H1 (cell line): ENCODE data around the gene MAP3K10. TPM values are rescaled to one million over a fixed set of nuclear protein-coding genes. Genes with fewer than 3 reads are reported as not detected.
"Not testable (repeated sequence)": the region's sequence is repeated elsewhere in the genome, so short reads cannot be mapped to it uniquely, and the experiment has no call there.

Experiments used
- CTCF ChIA-PET: fragments of 300-600 bp; sonication (Branson Sonifier 250); formaldehyde crosslinking; loops from one replicate; lab custom pipeline; 2021; ENCODE audit not compliant: partially characterized antibody; lab: Charles Lee
- POLR2A ChIA-PET: fragments of 300-600 bp; sonication (Branson Sonifier 250); formaldehyde crosslinking; loops from one replicate; lab custom pipeline; 2021; ENCODE audit warnings: inconsistent platforms; ENCODE audit not compliant: partially characterized antibody; lab: Charles Lee
- DNase-seq, 2 experiments: peaks; one replicate each; pipeline versions ENCODE4 v3.0.0 to v3.0.0-alpha.2; 2010 to 2022; ENCODE audit warnings: low spot score in 2 of 2, low read depth in 1 of 2, mixed read lengths in 1 of 2
- FAIRE-seq: peaks from 2 replicates; lab custom pipeline; 2011; peaks lifted over from hg19 to GRCh38; lab: Jason Lieb, UNC
- H2AFZ ChIP-seq: 2 replicates; pipeline ENCODE4 v1.8.1; 2012; ENCODE audit warnings: low read length, inconsistent platforms
- H2AK5ac ChIP-seq: 2 replicates; pipeline ENCODE4 v1.6.1; 2013; ENCODE audit warnings: low read depth, low read length
- H2BK120ac ChIP-seq: replicated peaks from 2 replicates; pipeline ENCODE3; 2013; ENCODE audit warnings: low read depth, low read length, inconsistent platforms
- H2BK12ac ChIP-seq: 2 replicates; pipeline ENCODE4 v1.6.1; 2013; ENCODE audit warnings: low read depth, low read length
- H2BK15ac ChIP-seq: 2 replicates; pipeline ENCODE4 v1.6.1; 2013; ENCODE audit warnings: low read length
- H2BK20ac ChIP-seq: 2 replicates; pipeline ENCODE4 v1.6.1; 2013; ENCODE audit warnings: low read length
- H2BK5ac ChIP-seq: 2 replicates; pipeline ENCODE4 v1.6.1; 2013; ENCODE audit warnings: low read depth, low read length
- H3K14ac ChIP-seq: 2 replicates; pipeline ENCODE4 v1.6.1; 2013; ENCODE audit warnings: inconsistent platforms; ENCODE audit not compliant: insufficient read length
- H3K18ac ChIP-seq: 2 replicates; pipeline ENCODE4 v1.6.1; 2013; ENCODE audit warnings: low read length; ENCODE audit errors: extremely low read depth
- H3K23ac ChIP-seq: 2 replicates; pipeline ENCODE4 v1.6.1; 2013; ENCODE audit warnings: inconsistent platforms; ENCODE audit not compliant: insufficient read length
- H3K23me2 ChIP-seq: 2 replicates; pipeline ENCODE4 v1.6.1; 2013; ENCODE audit warnings: low read depth, low read length
- H3K27ac ChIP-seq: 2 replicates; pipeline ENCODE4 v1.6.1; 2011; ENCODE audit warnings: low read depth, low read length, inconsistent platforms
- H3K27me3 ChIP-seq, 4 experiments: replicated peaks in 1 of 4; 1 replicate in 1 of 4; 2 replicates in 3 of 4; pipeline versions ENCODE4 v1.6.1 to v1.8.1; 2011 to 2013; ENCODE audit warnings: low read length in 3 of 4, mild to moderate bottlenecking in 3 of 4, inconsistent platforms in 2 of 4, mixed read lengths in 2 of 4, moderate library complexity in 1 of 4; ENCODE audit not compliant: control insufficient read depth in 3 of 4, insufficient read depth in 3 of 4; ENCODE audit errors: extremely low read depth in 1 of 4
- H3K36me3 ChIP-seq, 4 experiments: 2 replicates each; pipeline versions ENCODE4 v1.6.1 to v1.8.1; 2011 to 2013; ENCODE audit warnings: mild to moderate bottlenecking in 4 of 4, low read length in 3 of 4, moderate library complexity in 2 of 4, control low read depth in 1 of 4, inconsistent platforms in 1 of 4; ENCODE audit not compliant: insufficient read depth in 4 of 4, control insufficient read depth in 2 of 4
- H3K4ac ChIP-seq: replicated peaks from 2 replicates; pipeline ENCODE3; 2013; ENCODE audit warnings: low read length, low read depth, mixed read lengths, inconsistent platforms; ENCODE audit not compliant: insufficient read length
- H3K4me1 ChIP-seq, 4 experiments: replicated peaks in 1 of 4; 1 replicate in 1 of 4; 2 replicates in 3 of 4; pipeline versions ENCODE4 v1.6.1 to v1.8.1; 2011 to 2013; ENCODE audit warnings: low read length in 3 of 4, inconsistent platforms in 2 of 4, mixed read lengths in 1 of 4; ENCODE audit not compliant: insufficient read depth in 4 of 4, control insufficient read depth in 3 of 4
- H3K4me2 ChIP-seq, 2 experiments: 2 replicates each; pipeline versions ENCODE4 v1.6.1 to v1.8.1; 2011 to 2013; ENCODE audit warnings: low read depth in 2 of 2, low read length in 2 of 2, control low read depth in 1 of 2, inconsistent platforms in 1 of 2, mild to moderate bottlenecking in 1 of 2; ENCODE audit not compliant: insufficient read depth in 1 of 2
- H3K4me3 ChIP-seq, 4 experiments: fragments of 200-600, 300-600 bp in 1 of 4; sonication (generic), shearing (Covaris generic), sonication (Bioruptor Twin) in 1 of 4; 2 replicates each; pipeline versions ENCODE4 v1.5.1 to v1.8.1; 2011 to 2016; ENCODE audit warnings: low read length in 4 of 4, low read depth in 3 of 4, control low read depth in 2 of 4, inconsistent platforms in 2 of 4, mild to moderate bottlenecking in 2 of 4, mixed read lengths in 1 of 4, moderate library complexity in 1 of 4; ENCODE audit not compliant: insufficient read depth in 2 of 4; ENCODE audit errors: extremely low read depth in 1 of 4
- H3K56ac ChIP-seq: replicated peaks from 2 replicates; pipeline ENCODE3; 2013; ENCODE audit warnings: low read depth, mild to moderate bottlenecking, mixed read lengths, low read length, inconsistent platforms; ENCODE audit not compliant: insufficient read length
- H3K79me1 ChIP-seq: 2 replicates; pipeline ENCODE4 v1.6.1; 2013; ENCODE audit warnings: low read depth, low read length, control low read depth
- H3K79me2 ChIP-seq, 2 experiments: 2 replicates each; pipeline versions ENCODE4 v1.6.1 to v1.8.1; 2012 to 2013; ENCODE audit warnings: low read length in 2 of 2, mild to moderate bottlenecking in 2 of 2, inconsistent platforms in 1 of 2; ENCODE audit not compliant: insufficient read depth in 2 of 2, control insufficient read depth in 1 of 2
- H3K9ac ChIP-seq, 4 experiments: replicated peaks in 1 of 4; 1 replicate in 1 of 4; 2 replicates in 3 of 4; pipeline versions ENCODE4 v1.6.1 to v1.8.1; 2011 to 2013; ENCODE audit warnings: low read depth in 3 of 4, low read length in 3 of 4, control low read depth in 2 of 4, mild to moderate bottlenecking in 2 of 4, moderate library complexity in 2 of 4, inconsistent platforms in 1 of 4; ENCODE audit errors: extremely low read depth in 1 of 4
- H3K9me3 ChIP-seq, 2 experiments: 2 replicates each; pipeline versions ENCODE4 v1.6.1 to v1.8.1; 2012 to 2013; ENCODE audit warnings: mild to moderate bottlenecking in 2 of 2, moderate library complexity in 2 of 2, control low read depth in 1 of 2, inconsistent platforms in 1 of 2, low read depth in 1 of 2, low read length in 1 of 2, mixed read lengths in 1 of 2; ENCODE audit not compliant: insufficient read depth in 2 of 2
- H4K20me1 ChIP-seq, 2 experiments: replicated peaks in 1 of 2; 2 replicates each; pipeline versions ENCODE3 to v1.8.1; 2011 to 2013; ENCODE audit warnings: inconsistent platforms in 2 of 2, low read length in 2 of 2, mild to moderate bottlenecking in 1 of 2; ENCODE audit not compliant: insufficient read depth in 2 of 2, control insufficient read depth in 1 of 2
- H4K5ac ChIP-seq: 2 replicates; pipeline ENCODE4 v1.6.1; 2013; ENCODE audit warnings: low read length, low read depth, mixed read lengths, inconsistent platforms; ENCODE audit not compliant: insufficient read length
- H4K8ac ChIP-seq: 2 replicates; pipeline ENCODE4 v1.8.0; 2013; ENCODE audit warnings: mild to moderate bottlenecking, moderate library complexity, low read length, inconsistent platforms; ENCODE audit not compliant: insufficient read depth; ENCODE audit errors: extremely low read depth
- H4K91ac ChIP-seq: replicated peaks from 2 replicates; pipeline ENCODE3; 2013; ENCODE audit warnings: low read length, mixed read lengths, inconsistent platforms; ENCODE audit not compliant: insufficient read length
- WGBS, 2 experiments: shearing (Covaris generic) in 1 of 2; methylation state at CpG; one replicate each; pipeline versions ENCODE4 v1.1.6 to v1.1.7; 2013 to 2015; ENCODE audit warnings: low lambda C conversion rate in 2 of 2, mixed read lengths in 2 of 2, inconsistent platforms in 1 of 2, low coverage in 1 of 2, missing lambda C conversion rate in 1 of 2; ENCODE audit not compliant: insufficient replicate concordance in 2 of 2, insufficient coverage in 1 of 2, insufficient read length in 1 of 2; ENCODE audit errors: extremely low coverage in 1 of 2, missing lambda C conversion rate in 1 of 2; 5-methylcytosine and 5-hydroxymethylcytosine counted together
- polyA plus RNA-seq, 7 experiments: library from polyadenylated mRNA; depleted of rRNA in 3 of 7; stranded (reverse) in 5 of 7; unstranded in 2 of 7; fragments of >200 nt in 5 of 7; fragments of 200-250 nt in 2 of 7; gene quantifications; 1 replicate in 5 of 7; 2 replicates in 1 of 7; 4 replicates in 1 of 7; pipeline versions ENCODE4 v1.2.1 to v1.2.3, GENCODE V29; 2011 to 2013; ENCODE audit warnings: missing spikeins in 2 of 7, mixed read lengths in 2 of 7
- total RNA-seq: library from RNA; stranded (reverse); fragmentation: NEBNext Ultra II Directional; extraction: Animal tissue kit (Norgen Biotek cat#: 25700); gene quantifications from 2 replicates; pipeline ENCODE4 v1.2.1, GENCODE V29; 2021

MAP3K10 gene
- total and polyA plus RNA-seq, 2 of the 8 experiments (the other 6 are each of a cell fraction or from before 2014, with no cell fraction given), result 4.9 to 15.9 TPM

GRCh38 chr19:40145749-40146029, 45.5 kb upstream of the MAP3K10 start:
- H3K79me2 ChIP-seq, H4K8ac ChIP-seq, H3K18ac ChIP-seq, H3K27ac ChIP-seq, H3K23me2 ChIP-seq, H2BK5ac ChIP-seq, H3K56ac ChIP-seq, H2AK5ac ChIP-seq, H3K23ac ChIP-seq, H3K4me2 ChIP-seq, H4K5ac ChIP-seq, H3K9ac ChIP-seq, H2AFZ ChIP-seq, H3K36me3 ChIP-seq, H2BK120ac ChIP-seq, H3K79me1 ChIP-seq, FAIRE-seq, H3K9me3 ChIP-seq, H3K4me1 ChIP-seq, H3K4ac ChIP-seq, H2BK20ac ChIP-seq, H4K20me1 ChIP-seq, POLR2A ChIA-PET, H3K4me3 ChIP-seq, H3K27me3 ChIP-seq, DNase-seq, H2BK15ac ChIP-seq, H2BK12ac ChIP-seq, H3K14ac ChIP-seq, H4K91ac ChIP-seq: not testable (repeated sequence)
- WGBS, 2 experiments, result 97% methylated on average over 6 of the region's 6 CpGs; no CpG with 5 or more reads in 1 of the 2 experiments
- CTCF ChIA-PET, result interaction anchor here (1.7 to 1.9 kb wide), 2 partner anchors 9 to 20 kb away, joined by 6 read pairs; no protein-coding TSS in a partner anchor
